HG02610 (cell line): ENCODE results near the gene PPP1R14B.

ENCODE experiments used
- ATAC-seq: cut with Tn5 transposase; IDR thresholded peaks from one replicate; pipeline ENCODE4 v1.9.1; 2021; ENCODE audit warnings: mild to moderate bottlenecking, moderate library complexity; ENCODE audit not compliant: unreplicated experiment

Gene PPP1R14B

GRCh38 chr11:64247729-64248531 lies 1.2 kb upstream of the PPP1R14B start:
- no peak for ATAC-seq

- peak; percentile 11 for ATAC-seq
These were observed 197 bp downstream of the PPP1R14B start for GRCh38 chr11:64246621-64246870.

GRCh38 chr11:64245797-64246620 lies 734 bp downstream of the PPP1R14B start:
- no peak for ATAC-seq

- no peak for ATAC-seq
These were observed 1.3 kb downstream of the PPP1R14B start for GRCh38 chr11:64245401-64245796.

- no peak for ATAC-seq
These were observed 1.8 kb downstream of the PPP1R14B start for GRCh38 chr11:64244966-64245365.

- ATAC-seq: no peak
These were observed 2.6 kb downstream of the PPP1R14B start for GRCh38 chr11:64244107-64244506.

- no peak for ATAC-seq
These were observed 3.4 kb downstream of the PPP1R14B start for GRCh38 chr11:64243236-64243854.

GRCh38 chr11:64241491-64242374 lies 5.0 kb downstream of the PPP1R14B start:
- peak; percentile 2 for ATAC-seq

GRCh38 chr11:64241241-64241490 lies 5.6 kb downstream of the PPP1R14B start:
- ATAC-seq: peak; percentile 74

- peak; percentile 49 for ATAC-seq
These were observed 6.1 kb downstream of the PPP1R14B start, which contains the start of gene FKBP2 for GRCh38 chr11:64240435-64241240. Gene FKBP2, plus strand, starts transcription at chr11:64241095. Its CDS starts 1,293 bp downstream, at chr11:64242388.

GRCh38 chr11:64239662-64240434 lies 6.9 kb downstream of the PPP1R14B start:
- ATAC-seq: no peak

GRCh38 chr11:64238999-64239398 lies 7.7 kb downstream of the PPP1R14B start:
- no peak for ATAC-seq

GRCh38 chr11:64238076-64238475 lies 8.7 kb downstream of the PPP1R14B start:
- no peak for ATAC-seq

- no peak for ATAC-seq
These were observed 9.2 kb downstream of the PPP1R14B start for GRCh38 chr11:64237484-64237951.

GRCh38 chr11:64235437-64236161 lies 11.1 kb downstream of the PPP1R14B start:
- no peak for ATAC-seq

GRCh38 chr11:64234647-64235379 lies 11.9 kb downstream of the PPP1R14B start:
- ATAC-seq: no peak

GRCh38 chr11:64233913-64234586 lies 12.7 kb downstream of the PPP1R14B start, which contains the start of gene VEGFB:
Gene VEGFB, plus strand, starts transcription at chr11:64234584. Its CDS starts 250 bp downstream, at chr11:64234834.
- ATAC-seq: no peak
